GM21526 (cell line): Measurements from ENCODE around the gene HHAT.
A peak's percentile ranks its signal among the peaks of the same experiment; 100 is the strongest.
"Not testable (repeated sequence)": the region's sequence is repeated elsewhere in the genome, so short reads cannot be mapped to it uniquely, and the experiment has no call there.

Experiments
- ATAC-seq: cut with Tn5 transposase; IDR thresholded peaks from one replicate; pipeline ENCODE4 v1.9.1; 2021; ENCODE audit warnings: moderate library complexity; ENCODE audit not compliant: unreplicated experiment, low FRiP score

Gene HHAT

DNA sequence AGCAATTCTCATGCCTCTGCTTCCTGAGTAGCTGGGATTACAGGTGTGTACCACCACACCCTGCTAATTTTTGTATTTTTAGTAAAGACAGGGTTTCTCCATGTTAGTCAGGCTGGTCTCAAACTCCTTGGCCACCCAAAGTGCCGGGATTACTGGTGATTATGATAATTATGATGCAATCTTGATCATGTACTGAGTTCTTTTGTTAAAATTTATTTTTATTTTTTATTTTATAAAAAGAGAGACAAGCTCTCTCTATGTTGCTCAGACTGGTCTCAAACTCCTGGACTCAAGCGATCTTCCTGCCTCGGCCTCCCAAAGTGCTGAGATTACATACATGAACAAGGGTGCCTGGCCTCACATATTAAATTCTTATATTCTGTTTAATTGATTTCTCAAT lies 25.6 kb downstream of the HHAT start:
- ATAC-seq = not testable (repeated sequence)

DNA sequence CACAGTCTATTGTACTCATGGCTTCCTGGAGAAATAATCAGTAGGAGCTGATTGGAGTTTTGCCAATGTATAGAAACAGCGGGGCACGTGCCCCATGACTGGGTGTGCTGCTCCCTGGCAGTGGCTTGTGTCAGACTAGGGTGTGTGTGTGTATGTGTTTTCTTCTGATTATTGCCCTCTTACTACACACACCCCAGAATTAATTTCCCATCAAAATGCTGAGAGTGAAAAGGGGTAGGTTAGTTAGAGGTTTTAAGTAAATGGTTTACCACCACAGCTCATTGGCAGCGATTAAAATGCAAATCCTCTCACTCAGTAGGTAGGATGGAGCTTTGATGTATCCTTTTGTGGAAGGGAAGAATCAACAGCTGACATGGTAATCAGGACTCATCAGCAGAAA lies 29.9 kb downstream of the HHAT start:
- ATAC-seq = no peak

DNA sequence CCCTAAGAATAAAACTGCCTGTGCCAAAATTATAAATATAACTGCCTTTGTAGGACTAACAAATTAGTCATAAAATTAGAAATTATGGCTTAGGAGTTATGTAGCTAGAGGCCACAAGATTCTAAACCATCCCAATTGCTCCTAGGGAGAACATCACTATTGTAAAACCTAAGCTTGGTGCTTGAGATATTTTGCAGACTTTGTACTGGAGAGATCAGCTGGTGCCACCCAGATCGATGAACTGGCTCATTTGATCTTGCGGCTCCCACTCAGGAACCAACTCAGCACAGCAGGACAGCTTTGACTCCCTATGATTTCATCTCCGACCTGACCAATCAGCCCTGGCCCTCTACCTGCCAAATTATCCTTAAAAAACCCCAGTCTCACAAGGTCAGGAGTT lies 30.6 kb downstream of the HHAT start:
- ATAC-seq = no peak

DNA sequence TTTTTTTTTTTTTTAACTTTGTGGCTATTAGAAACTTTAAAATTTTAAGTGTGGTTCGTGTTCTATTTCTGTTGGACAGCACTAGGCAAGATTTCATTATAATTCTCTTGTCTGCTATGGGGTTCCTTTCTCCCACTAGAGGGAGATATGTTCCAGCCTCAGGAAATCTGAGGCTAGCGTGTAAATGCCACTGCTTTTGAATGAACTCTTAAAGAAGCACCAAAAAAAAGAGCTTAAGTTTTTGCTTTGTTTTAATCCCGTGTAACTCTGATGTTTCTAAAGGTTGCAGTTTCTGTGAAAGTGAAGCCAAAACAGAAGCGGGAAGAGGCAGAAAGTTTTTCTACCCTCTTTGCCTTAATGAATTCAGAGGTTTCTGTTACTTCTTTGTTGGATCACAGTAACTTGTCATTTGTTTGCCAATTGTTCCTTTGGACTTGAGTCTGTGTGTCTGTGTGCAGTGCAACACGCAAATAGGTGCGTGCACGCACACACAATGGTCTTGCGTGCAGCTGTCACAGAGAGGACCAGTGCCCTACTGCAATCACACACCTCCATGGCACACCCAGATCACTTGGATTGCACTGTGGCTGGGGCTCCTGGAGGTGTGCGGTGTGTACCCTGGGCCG lies 32.3 kb downstream of the HHAT start:
- no peak for ATAC-seq

DNA sequence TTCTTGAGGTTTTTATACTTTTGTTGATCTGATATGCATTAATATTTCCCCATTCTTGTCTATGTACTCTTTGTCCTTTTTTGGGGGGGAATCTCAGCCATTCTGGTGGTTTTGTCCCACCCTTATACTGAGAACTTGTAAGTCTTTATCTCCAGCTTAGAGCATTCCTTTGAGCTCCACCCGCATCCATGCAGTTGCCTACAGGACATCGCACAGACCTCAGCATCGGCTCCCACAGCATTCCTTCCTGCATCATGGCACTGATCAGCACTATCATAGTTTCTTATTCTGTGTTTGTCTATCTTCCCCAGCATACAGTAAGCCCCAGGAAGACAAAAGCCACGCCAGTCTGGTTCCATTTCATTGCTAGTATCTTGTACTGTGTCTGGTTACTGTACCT lies 33.0 kb downstream of the HHAT start:
- no peak for ATAC-seq

DNA sequence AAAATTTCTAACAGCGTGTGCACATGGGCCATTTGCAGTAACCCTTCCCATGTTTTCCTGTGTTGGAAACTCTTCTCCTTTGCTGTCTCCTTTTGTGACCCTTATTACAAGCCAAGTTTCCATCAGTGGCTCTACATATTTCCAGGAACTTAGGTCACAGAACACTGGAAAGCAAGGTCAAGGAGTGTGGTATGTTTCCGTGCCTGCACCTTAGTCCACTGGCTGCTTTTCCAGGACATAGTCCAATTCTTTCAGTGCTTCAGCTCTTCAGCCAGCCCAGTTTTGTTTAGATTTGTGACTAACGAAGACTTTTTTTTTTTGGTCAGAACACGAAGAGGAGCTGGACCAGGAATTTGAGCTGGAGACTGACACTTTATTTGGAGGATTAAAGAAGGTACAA lies 33.8 kb downstream of the HHAT start:
- ATAC-seq = no peak

DNA sequence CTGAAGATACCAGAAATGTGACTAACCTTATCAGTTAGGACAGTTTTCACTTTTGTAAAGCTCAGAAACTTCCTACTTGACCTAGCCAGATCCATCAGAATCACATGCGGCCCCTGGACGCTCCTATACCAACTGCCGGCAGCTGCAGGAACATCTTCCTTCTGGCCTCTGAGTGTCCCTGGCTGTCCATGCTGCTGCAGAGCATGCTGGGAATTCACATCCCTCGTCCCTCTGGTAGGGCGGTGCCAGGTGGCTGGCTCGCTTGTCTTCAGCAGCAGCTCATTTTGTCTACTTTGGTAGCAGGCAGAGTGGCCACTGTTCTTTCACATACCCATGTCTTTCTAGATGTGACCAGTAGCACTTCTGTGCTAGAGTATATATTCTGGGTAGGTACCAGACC lies 34.4 kb downstream of the HHAT start:
- ATAC-seq = no peak

DNA sequence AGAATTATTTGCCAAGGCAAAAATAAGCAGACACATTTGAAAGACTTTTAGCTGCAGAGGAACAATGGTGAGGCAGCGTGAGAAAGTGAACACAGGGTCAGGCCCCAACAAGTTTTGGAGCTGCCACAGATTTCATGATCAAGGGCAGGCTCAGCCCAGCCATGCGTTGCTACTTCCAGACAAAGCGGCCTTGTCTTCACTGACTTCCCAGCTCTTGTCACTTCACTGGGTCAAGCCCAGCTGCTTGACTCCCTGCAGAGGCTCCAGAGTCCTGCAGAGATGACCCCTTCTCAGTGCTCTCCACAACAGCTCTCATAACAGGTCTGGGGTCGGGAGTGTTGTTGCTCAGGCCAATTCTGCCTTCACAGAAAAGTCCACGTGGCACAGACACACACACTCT lies 35.8 kb downstream of the HHAT start:
- ATAC-seq = no peak

DNA sequence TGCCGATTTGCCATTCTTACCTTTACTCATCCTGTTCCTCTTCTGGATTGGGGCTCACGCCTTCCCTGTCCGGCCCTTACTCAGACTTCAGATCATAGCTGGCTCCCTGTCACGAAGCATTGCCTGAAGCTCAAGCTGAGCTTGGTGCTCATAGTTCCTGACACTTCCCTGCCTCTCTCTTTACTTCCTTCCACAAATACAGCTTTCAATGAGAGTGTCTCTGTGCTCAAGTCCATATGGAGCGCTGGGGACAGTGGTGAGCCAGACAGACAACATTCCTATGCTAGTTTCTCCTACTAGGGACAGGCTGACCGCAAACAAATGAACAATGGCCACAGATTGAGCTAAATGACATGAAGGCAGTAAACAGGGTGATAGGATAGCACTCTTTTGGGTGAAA lies 38.1 kb downstream of the HHAT start:
- ATAC-seq = no peak

DNA sequence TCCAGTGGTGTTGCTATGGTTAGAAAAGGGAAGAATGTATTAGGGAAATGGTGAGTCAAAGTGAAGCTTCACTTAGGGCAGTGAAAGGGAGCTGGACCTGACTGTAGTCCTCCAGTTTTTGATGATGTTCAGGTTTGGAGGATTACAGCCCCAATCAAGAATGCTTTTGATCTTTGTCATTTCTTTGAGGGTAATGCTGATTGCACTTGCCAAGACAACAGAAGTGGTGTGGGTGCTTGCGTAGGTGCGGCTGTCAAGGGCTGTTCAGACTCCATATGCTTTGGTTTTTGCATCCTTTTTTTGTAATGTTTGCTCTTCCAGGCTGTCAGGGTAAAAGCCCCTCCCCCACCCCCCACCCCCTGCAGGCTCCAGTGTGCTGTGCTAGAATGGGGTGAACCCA lies 38.9 kb downstream of the HHAT start:
- ATAC-seq = no peak

DNA sequence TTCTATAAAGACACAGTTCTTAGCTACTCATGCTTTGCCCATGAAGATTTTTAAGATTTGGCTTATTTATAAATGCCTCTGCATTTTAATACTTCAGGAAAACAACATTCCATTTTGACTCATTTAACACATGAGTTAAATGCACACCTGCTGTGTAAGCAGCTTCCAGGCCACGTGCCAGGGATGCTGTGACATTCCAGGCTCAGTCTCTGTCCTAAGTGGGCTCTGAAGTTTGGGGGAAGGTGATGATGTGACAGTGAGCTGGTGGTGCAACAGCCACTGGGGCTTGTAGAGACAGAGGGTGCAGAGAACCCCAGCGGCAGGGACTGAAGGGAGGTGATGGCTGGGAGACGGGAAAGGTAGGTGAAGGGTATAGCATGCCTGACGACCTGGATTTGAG lies 40.7 kb downstream of the HHAT start:
- no peak for ATAC-seq

DNA sequence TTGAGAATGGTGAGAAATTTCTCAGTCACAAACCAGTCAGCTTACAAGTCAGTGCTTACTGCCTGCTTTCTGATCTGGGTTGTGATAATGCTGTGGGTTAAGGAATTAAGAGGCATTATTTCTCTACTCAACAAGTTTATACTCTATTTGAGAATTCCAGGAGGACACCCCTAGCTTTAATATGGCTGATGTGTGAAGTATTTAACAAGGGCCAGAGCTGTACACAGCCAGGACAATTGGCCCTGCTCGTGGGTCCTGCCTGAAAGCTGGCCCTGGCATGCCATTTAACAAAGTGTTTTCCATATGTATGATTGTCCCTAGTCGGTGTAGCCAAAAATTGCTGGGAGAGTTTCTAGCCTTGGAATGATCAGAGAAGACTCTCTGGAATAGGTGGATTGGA lies 43.2 kb downstream of the HHAT start:
- ATAC-seq = no peak

DNA sequence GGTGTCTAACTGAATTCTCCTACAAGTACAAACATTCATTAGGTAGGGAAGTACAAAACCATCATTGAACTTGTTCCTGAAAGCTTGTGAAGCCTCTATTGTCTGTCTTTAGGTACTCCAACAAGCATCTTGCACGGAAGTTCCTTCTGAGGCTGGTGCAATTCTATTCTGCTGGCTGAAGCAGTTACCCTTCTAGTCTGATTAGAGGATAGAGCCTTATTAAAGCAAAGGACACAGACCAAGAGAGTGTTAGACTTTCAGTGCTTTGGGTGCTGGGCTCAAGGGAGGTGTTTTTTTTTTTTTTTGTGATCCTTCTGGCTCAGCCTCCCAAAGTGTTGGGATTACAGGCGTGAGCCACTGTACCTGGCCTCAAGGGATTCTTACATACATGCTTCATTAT lies 43.8 kb downstream of the HHAT start:
- ATAC-seq = no peak

DNA sequence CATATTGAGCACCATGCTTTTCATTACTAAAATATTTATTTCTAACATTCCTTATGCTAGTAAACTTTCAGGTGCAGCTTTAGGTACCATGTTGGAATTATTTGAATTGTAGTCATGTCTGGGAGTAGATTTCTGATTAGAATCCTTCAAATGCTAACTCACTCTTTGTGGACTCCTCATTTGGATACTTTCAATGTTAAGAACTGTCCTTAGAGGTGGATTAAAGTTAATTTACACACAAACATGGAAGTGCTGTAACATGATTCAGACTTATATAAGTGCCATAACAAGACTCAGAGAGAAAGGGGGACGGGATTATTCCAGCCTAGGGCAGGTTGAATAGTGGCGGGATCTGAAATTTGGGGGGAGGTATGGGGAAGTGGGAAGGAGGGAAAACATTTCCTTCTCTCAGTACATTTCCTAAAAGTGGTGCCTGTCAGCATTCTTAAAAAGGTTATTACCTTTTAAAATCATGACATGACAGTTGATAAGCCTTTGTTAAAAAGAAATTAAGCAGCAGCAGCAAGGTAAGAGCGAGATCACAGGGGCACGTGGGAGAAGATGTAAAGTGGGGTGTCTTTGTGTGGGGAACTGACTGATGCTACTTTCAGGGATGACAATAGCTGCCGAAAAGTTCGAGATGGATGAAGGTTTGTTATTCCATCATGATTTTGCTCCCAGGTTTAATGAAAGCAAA lies 44.4 kb downstream of the HHAT start:
- ATAC-seq = no peak

DNA sequence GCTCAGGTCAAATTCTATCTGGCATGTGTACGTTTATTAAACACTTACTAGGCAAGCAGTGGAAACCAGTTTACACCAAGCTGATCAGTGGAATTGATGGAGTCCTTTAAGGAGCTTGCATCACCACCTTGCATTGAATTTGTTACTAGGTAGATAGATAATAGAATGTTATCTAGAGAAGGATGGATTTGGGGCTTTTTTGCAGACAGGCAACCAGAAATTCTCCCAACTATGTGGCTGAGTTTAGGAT lies 44.9 kb downstream of the HHAT start:
- ATAC-seq = no peak

DNA sequence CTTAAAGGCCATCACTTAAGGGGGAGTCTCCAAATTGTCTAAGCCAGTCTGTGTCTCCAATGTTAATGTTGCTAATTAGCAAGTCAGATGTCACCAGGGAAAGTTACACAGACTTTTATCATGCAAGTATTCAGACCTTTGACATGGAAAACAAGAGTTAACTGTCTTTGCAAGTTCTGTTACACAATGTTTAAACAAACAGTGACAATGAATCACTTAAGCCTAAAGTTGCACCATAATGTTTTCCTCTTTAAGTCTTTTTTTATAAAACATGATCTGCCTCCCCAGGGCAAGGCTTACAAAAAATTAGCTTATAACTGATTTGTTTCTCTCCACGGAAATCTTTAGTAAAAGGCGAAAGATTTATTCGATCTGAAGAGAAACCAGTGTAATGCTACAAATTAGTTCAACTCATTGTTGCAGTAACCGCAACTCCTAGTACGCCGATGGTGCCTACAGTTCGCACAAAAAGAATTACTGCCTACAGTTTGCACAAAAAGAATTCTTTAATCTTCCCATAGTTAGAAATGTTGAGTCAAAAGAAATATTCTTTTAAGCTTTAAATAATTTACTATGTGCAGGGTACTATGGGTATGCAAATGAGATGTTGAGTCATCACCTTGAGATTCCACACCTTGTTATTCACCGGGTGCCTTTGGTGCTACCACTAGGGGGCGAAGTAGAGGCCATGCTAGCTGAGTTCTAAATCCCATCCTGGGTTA lies 45.3 kb downstream of the HHAT start:
- peak; percentile 78 for ATAC-seq

DNA sequence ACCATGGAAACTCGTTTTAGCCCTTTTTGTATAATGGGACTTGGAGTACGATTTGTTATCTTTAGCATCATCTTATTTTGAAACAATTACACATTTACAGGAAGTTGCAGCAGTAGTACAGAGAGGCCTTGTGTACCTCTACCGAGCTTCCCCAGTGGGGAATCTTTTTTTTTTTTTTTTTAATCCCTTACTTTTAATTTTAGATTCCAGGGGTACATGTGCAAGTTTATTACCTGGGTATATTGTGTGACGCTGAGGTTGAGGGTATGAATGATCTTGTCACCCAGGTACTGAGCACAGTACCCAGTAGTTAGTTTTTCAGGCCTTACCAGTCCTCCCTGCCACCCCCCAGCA lies 45.9 kb downstream of the HHAT start:
- ATAC-seq = no peak

DNA sequence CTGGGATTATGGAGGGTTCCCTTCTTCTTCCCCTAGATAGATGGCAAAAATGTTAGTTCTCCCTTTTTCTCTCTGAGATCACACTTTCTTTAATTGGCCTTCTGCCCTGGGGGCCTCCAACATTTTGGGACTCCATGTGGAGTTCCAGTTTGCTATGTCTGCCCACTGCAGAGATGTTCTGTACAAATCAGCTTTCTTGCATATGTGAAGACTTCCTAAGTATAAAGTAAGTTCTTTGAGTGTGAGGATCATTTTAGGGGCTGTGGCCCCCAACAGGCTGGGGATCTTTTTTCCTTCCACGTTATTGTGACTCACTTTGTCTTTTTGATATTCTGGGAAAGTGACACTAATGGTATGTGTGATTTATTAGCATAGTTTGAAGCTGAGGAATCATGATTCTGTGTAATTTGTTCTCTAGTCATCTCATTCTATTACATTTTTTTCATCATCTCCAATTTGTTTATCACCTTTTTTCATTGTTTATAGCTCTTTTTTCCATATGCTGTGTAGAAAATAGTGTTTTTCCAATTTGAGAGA lies 48.2 kb downstream of the HHAT start:
- ATAC-seq = no peak

DNA sequence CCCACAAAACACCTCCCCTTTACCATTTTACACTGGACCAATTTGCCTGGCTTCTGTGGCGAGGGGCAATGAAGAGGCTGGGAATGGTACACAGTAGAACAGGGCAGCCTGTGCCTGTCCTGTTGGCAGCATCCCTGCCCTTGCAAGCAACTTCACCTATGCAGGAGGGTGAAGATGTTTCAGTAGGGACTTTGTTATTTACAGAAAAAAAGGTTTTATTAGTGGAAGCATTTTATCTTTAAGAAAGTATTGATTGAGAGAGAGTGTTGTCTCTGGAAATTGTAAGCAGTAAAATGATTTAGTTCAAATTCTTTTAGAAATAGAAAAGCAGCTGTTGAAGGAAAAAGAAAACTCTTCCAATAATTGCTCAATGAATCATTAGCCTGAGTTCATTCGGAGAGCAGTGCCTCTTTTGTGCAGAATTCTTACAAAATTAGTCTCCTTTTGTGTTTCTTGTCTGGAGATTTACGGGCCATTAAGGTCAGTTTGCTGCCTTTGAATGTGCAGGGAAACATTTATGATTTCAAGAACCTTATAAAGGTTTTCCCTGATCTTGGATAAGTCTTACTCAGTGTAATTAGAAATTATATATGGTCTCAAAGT lies 49.1 kb downstream of the HHAT start:
- no peak for ATAC-seq

DNA sequence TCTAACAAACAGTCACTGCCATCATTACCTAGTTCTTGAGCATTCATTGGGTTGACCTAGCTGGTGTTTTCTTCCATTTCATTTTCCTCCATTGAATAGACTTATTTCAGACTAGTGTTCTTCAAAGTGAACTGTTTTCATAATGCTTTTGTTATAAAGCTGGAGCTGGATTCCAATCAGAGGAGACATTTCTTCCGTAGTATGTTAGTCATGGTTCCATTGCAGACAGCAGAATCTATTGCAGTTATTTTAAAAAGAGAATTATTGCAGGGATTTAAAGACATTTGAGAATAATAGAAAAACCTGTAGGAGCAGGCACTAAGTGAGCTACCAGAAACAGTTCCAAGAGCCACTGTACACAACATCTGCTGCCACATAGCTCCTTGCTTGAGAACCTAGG lies 50.0 kb downstream of the HHAT start:
- ATAC-seq = no peak

DNA sequence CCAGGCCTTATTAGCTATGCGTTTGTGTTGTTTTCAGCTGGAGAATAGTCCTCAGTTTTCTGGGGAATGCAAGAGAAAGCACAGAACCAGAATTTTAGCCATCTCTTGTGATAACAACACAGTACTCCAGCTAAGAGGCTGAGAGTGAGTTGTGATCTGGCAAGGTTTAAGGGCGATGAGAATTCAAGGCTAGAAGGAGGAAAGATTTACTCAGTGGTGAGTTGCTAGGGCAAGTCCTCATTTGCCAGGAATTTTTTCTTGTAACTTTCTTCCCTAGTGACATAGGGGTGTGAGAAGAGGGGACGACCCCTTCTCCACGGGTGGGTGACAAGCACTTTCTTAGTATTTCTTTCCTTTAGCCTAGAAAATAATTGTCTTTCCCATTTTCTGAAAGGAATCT lies 53.2 kb downstream of the HHAT start:
- no peak for ATAC-seq

DNA sequence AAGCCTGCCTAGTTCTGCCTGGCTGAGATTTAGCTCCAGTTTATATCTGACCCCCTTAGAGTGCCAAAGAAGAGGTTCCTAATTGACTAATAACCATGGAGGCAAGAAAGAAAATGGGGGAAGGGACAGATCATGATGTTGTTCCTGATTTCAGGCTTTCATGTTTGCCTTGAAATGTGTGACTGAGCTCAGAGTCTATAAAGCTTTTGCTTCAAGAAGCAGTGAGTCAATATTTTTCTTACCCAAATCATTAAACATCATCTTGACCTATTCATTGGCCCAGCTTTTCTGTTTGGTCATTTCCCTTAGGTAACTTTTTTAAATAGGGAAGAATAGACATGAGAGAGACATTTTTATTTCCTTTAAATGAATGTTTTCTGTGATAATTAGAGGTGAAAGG lies 55.9 kb downstream of the HHAT start:
- no peak for ATAC-seq
